ENCODE measurements around the gene ATP7A. TPM values are rescaled to one million over a fixed set of nuclear protein-coding genes. Genes with fewer than 3 reads are reported as not detected.
"Not testable (repeated sequence)": the region's sequence is repeated elsewhere in the genome, so short reads cannot be mapped to it uniquely, and the experiment has no call there.

ATP7A gene
- total and polyA plus RNA-seq, 2 donors = 3.7 to 9.1 TPM

- Histone ChIP-seq H3K4me3 (ENCODE audit: low read length in 2 of 2) (no peak overlapping the region), H3K4me1 (ENCODE audit: control insufficient read depth in 2 of 2, insufficient read depth in 2 of 2, low read length in 2 of 2) (no peaks in the 10 kb centered on the region), H3K36me3 (ENCODE audit: control insufficient read depth in 2 of 2, insufficient read depth in 2 of 2, low read length in 1 of 2) (peaks cover 0 to 18% of the 10 kb centered on the region in 2 donors), H3K27ac (ENCODE audit: low read depth in 1 of 2, low read length in 1 of 2) (no peak overlapping the region), H3K27me3 (ENCODE audit: control insufficient read depth in 2 of 2, insufficient read depth in 1 of 2, low read length in 1 of 2) (no peaks in the 10 kb centered on the region), H3K9me3 (ENCODE audit: control insufficient read depth in 2 of 2, insufficient read depth in 1 of 2, low read length in 1 of 2) (no peaks in the 10 kb centered on the region)
- WGBS = 96% methylated on average over 5 of the region's 5 CpGs
- no peak for DNase-seq (ENCODE audit: low read depth in 6 of 9, low spot score in 9 of 9)
Observed at GRCh38 chrX:77901506-77901905, 9.0 kb upstream of the ATP7A start.

GRCh38 chrX:77917294-77917933, 6.9 kb downstream of the ATP7A start:
- DNase-seq (ENCODE audit: low read depth in 6 of 9, low spot score in 9 of 9) = no peak
- Histone ChIP-seq H3K4me3 (ENCODE audit: low read length in 2 of 2) (no peak overlapping the region), H3K27ac (ENCODE audit: low read depth in 1 of 2, low read length in 1 of 2) (no peak overlapping the region), H3K4me1 (ENCODE audit: control insufficient read depth in 2 of 2, insufficient read depth in 2 of 2, low read length in 2 of 2) (no peaks in the 10 kb centered on the region), H3K27me3 (ENCODE audit: control insufficient read depth in 2 of 2, insufficient read depth in 1 of 2, low read length in 1 of 2) (no peaks in the 10 kb centered on the region), H3K36me3 (ENCODE audit: control insufficient read depth in 2 of 2, insufficient read depth in 2 of 2, low read length in 1 of 2) (no peaks in the 10 kb centered on the region), H3K9me3 (ENCODE audit: control insufficient read depth in 2 of 2, insufficient read depth in 1 of 2, low read length in 1 of 2) (no peaks in the 10 kb centered on the region)
- 12% methylated on average over 2 of the region's 2 CpGs for WGBS

GRCh38 chrX:77918568-77918967, 8.1 kb downstream of the ATP7A start:
- Histone ChIP-seq H3K4me1 (ENCODE audit: control insufficient read depth in 2 of 2, insufficient read depth in 2 of 2, low read length in 2 of 2) (no peaks in the 10 kb centered on the region), H3K4me3 (ENCODE audit: low read length in 2 of 2) (no peak overlapping the region), H3K27ac (ENCODE audit: low read depth in 1 of 2, low read length in 1 of 2) (no peak overlapping the region), H3K27me3 (ENCODE audit: control insufficient read depth in 2 of 2, insufficient read depth in 1 of 2, low read length in 1 of 2) (no peaks in the 10 kb centered on the region), H3K36me3 (ENCODE audit: control insufficient read depth in 2 of 2, insufficient read depth in 2 of 2, low read length in 1 of 2) (no peaks in the 10 kb centered on the region), H3K9me3 (ENCODE audit: control insufficient read depth in 2 of 2, insufficient read depth in 1 of 2, low read length in 1 of 2) (no peaks in the 10 kb centered on the region)
- DNase-seq (ENCODE audit: low read depth in 6 of 9, low spot score in 9 of 9) = no peak
- WGBS = 80% methylated on average over 3 of the region's 3 CpGs

- H3K4me3 ChIP-seq (ENCODE audit: low read length in 2 of 2); DNase-seq (ENCODE audit: low read depth in 6 of 9, low spot score in 9 of 9); H3K27me3 ChIP-seq (ENCODE audit: control insufficient read depth in 2 of 2, insufficient read depth in 1 of 2, low read length in 1 of 2); H3K4me1 ChIP-seq (ENCODE audit: control insufficient read depth in 2 of 2, insufficient read depth in 2 of 2, low read length in 2 of 2); H3K27ac ChIP-seq (ENCODE audit: low read depth in 1 of 2, low read length in 1 of 2); H3K9me3 ChIP-seq (ENCODE audit: control insufficient read depth in 2 of 2, insufficient read depth in 1 of 2, low read length in 1 of 2); H3K36me3 ChIP-seq (ENCODE audit: control insufficient read depth in 2 of 2, insufficient read depth in 2 of 2, low read length in 1 of 2): not testable (repeated sequence)
- 95% methylated on average over 6 of the region's 6 CpGs for WGBS
Observed at GRCh38 chrX:77919370-77919769, 8.9 kb downstream of the ATP7A start.

- no peak for DNase-seq (ENCODE audit: low read depth in 6 of 9, low spot score in 9 of 9)
- no peak overlapping the region for H3K4me3 ChIP-seq (ENCODE audit: low read length in 2 of 2)
- no peaks in the 10 kb centered on the region for H3K9me3 ChIP-seq (ENCODE audit: control insufficient read depth in 2 of 2, insufficient read depth in 1 of 2, low read length in 1 of 2)
- no peaks in the 10 kb centered on the region for H3K36me3 ChIP-seq (ENCODE audit: control insufficient read depth in 2 of 2, insufficient read depth in 2 of 2, low read length in 1 of 2)
- no peaks in the 10 kb centered on the region for H3K4me1 ChIP-seq (ENCODE audit: control insufficient read depth in 2 of 2, insufficient read depth in 2 of 2, low read length in 2 of 2)
- H3K27me3 ChIP-seq (ENCODE audit: control insufficient read depth in 2 of 2, insufficient read depth in 1 of 2, low read length in 1 of 2) = no peaks in the 10 kb centered on the region
- no peak overlapping the region for H3K27ac ChIP-seq (ENCODE audit: low read depth in 1 of 2, low read length in 1 of 2)
Observed at GRCh38 chrX:77922787-77923186, 12.3 kb downstream of the ATP7A start.

GRCh38 chrX:77924320-77924859, 13.9 kb downstream of the ATP7A start:
- 98% methylated on average over 8 of the region's 8 CpGs for WGBS
- no peak for DNase-seq (ENCODE audit: low read depth in 6 of 9, low spot score in 9 of 9)
- Histone ChIP-seq H3K36me3 (ENCODE audit: control insufficient read depth in 2 of 2, insufficient read depth in 2 of 2, low read length in 1 of 2) (no peaks in the 10 kb centered on the region), H3K9me3 (ENCODE audit: control insufficient read depth in 2 of 2, insufficient read depth in 1 of 2, low read length in 1 of 2) (no peaks in the 10 kb centered on the region), H3K27me3 (ENCODE audit: control insufficient read depth in 2 of 2, insufficient read depth in 1 of 2, low read length in 1 of 2) (no peaks in the 10 kb centered on the region), H3K4me3 (ENCODE audit: low read length in 2 of 2) (no peak overlapping the region), H3K27ac (ENCODE audit: low read depth in 1 of 2, low read length in 1 of 2) (no peak overlapping the region), H3K4me1 (ENCODE audit: control insufficient read depth in 2 of 2, insufficient read depth in 2 of 2, low read length in 2 of 2) (no peaks in the 10 kb centered on the region)

- DNase-seq (ENCODE audit: low read depth in 6 of 9, low spot score in 9 of 9) = no peak
- Histone ChIP-seq H3K36me3 (ENCODE audit: control insufficient read depth in 2 of 2, insufficient read depth in 2 of 2, low read length in 1 of 2) (no peaks in the 10 kb centered on the region), H3K4me1 (ENCODE audit: control insufficient read depth in 2 of 2, insufficient read depth in 2 of 2, low read length in 2 of 2) (no peaks in the 10 kb centered on the region), H3K9me3 (ENCODE audit: control insufficient read depth in 2 of 2, insufficient read depth in 1 of 2, low read length in 1 of 2) (no peaks in the 10 kb centered on the region), H3K27ac (ENCODE audit: low read depth in 1 of 2, low read length in 1 of 2) (no peak overlapping the region), H3K4me3 (ENCODE audit: low read length in 2 of 2) (no peak overlapping the region), H3K27me3 (ENCODE audit: control insufficient read depth in 2 of 2, insufficient read depth in 1 of 2, low read length in 1 of 2) (no peaks in the 10 kb centered on the region)
- 12% methylated on average over 3 of the region's 3 CpGs for WGBS
Observed at GRCh38 chrX:77925764-77926163, 15.3 kb downstream of the ATP7A start.

- no peaks in the 10 kb centered on the region for H3K9me3 ChIP-seq (ENCODE audit: control insufficient read depth in 2 of 2, insufficient read depth in 1 of 2, low read length in 1 of 2)
- H3K27ac ChIP-seq (ENCODE audit: low read depth in 1 of 2, low read length in 1 of 2) = no peak overlapping the region
- H3K4me1 ChIP-seq (ENCODE audit: control insufficient read depth in 2 of 2, insufficient read depth in 2 of 2, low read length in 2 of 2) = no peaks in the 10 kb centered on the region
- no peaks in the 10 kb centered on the region for H3K27me3 ChIP-seq (ENCODE audit: control insufficient read depth in 2 of 2, insufficient read depth in 1 of 2, low read length in 1 of 2)
- DNase-seq (ENCODE audit: low read depth in 6 of 9, low spot score in 9 of 9) = no peak
- 93% methylated on average over 1 of the region's 1 CpG for WGBS
- H3K4me3 ChIP-seq (ENCODE audit: low read length in 2 of 2) = no peak overlapping the region
- H3K36me3 ChIP-seq (ENCODE audit: control insufficient read depth in 2 of 2, insufficient read depth in 2 of 2, low read length in 1 of 2) = no peaks in the 10 kb centered on the region
Observed at GRCh38 chrX:77930581-77930980, 20.1 kb downstream of the ATP7A start.

GRCh38 chrX:77935886-77936285, 25.4 kb downstream of the ATP7A start:
- Histone ChIP-seq H3K9me3 (ENCODE audit: control insufficient read depth in 2 of 2, insufficient read depth in 1 of 2, low read length in 1 of 2) (no peaks in the 10 kb centered on the region), H3K27me3 (ENCODE audit: control insufficient read depth in 2 of 2, insufficient read depth in 1 of 2, low read length in 1 of 2) (no peaks in the 10 kb centered on the region), H3K4me1 (ENCODE audit: control insufficient read depth in 2 of 2, insufficient read depth in 2 of 2, low read length in 2 of 2) (no peaks in the 10 kb centered on the region), H3K4me3 (ENCODE audit: low read length in 2 of 2) (no peak overlapping the region), H3K36me3 (ENCODE audit: control insufficient read depth in 2 of 2, insufficient read depth in 2 of 2, low read length in 1 of 2) (no peaks in the 10 kb centered on the region), H3K27ac (ENCODE audit: low read depth in 1 of 2, low read length in 1 of 2) (no peak overlapping the region)
- 95% methylated on average over 1 of the region's 1 CpG for WGBS
- DNase-seq (ENCODE audit: low read depth in 6 of 9, low spot score in 9 of 9) = no peak
